HEK293 (cell line): Measurements from ENCODE around the gene IDUA.
A peak's percentile ranks its signal among the peaks of the same experiment; 100 is the strongest.

Source experiments
- CTCF ChIA-PET: fragments of 350-600 bp; formaldehyde crosslinking; extraction: SDS; loops from one replicate; lab custom pipeline; 2021; ENCODE audit warnings: antibody characterized with exemption; lab: Yijun Ruan, JAX
- POLR2A ChIA-PET: fragments of 300-600 bp; formaldehyde crosslinking; extraction: SDS; loops from one replicate; lab custom pipeline; 2020; ENCODE audit warnings: antibody characterized with exemption, inconsistent platforms; lab: Yijun Ruan, JAX
- H3K27ac ChIP-seq: fragments of 200-500 bp; sonication (Bioruptor generic); 2 replicates; pipeline ENCODE4 v1.5.1; 2014; ENCODE audit warnings: low read depth, low read length, control low read depth, inconsistent platforms; ENCODE audit errors: extremely low read depth
- H3K36me3 ChIP-seq, 2 experiments: fragments of 200-500 bp in 1 of 2; sonication (Bioruptor generic) in 1 of 2; 1 replicate in 1 of 2; 2 replicates in 1 of 2; pipeline ENCODE4 v1.5.1; 2014 to 2017; ENCODE audit warnings: inconsistent platforms in 2 of 2, low read length in 2 of 2; ENCODE audit not compliant: control insufficient read depth in 2 of 2, insufficient read depth in 1 of 2
- H3K4me1 ChIP-seq: fragments of 200-500 bp; sonication (Bioruptor generic); 2 replicates; pipeline ENCODE4 v1.5.1; 2014; ENCODE audit warnings: mild to moderate bottlenecking, low read length, inconsistent platforms; ENCODE audit not compliant: control insufficient read depth, insufficient read depth
- H3K4me3 ChIP-seq: 2 replicates; pipeline ENCODE4 v1.5.1; 2011; ENCODE audit warnings: low read depth, mild to moderate bottlenecking, control low read depth, low read length, moderate library complexity
- H3K9me3 ChIP-seq: fragments of 200-500 bp; sonication (Bioruptor generic); 2 replicates; pipeline ENCODE4 v1.5.1; 2014; ENCODE audit warnings: low read depth, low read length, inconsistent platforms; ENCODE audit not compliant: control insufficient read depth, insufficient read depth
- KLF8 ChIP-seq: fragments of 450-650 bp; formaldehyde crosslinking; IDR thresholded peaks from 2 replicates; pipeline ENCODE4 v1.5.1; 2016; ENCODE audit warnings: missing biosample characterization, missing genetic modification characterization
- OVOL3 ChIP-seq: fragments of 450-650 bp; formaldehyde crosslinking; IDR thresholded peaks from 2 replicates; pipeline ENCODE4 v1.5.1; 2016; ENCODE audit warnings: missing biosample characterization, missing genetic modification characterization
- RBAK ChIP-seq: fragments of 450-650 bp; formaldehyde crosslinking; IDR thresholded peaks from 2 replicates; pipeline ENCODE4 v1.5.1; 2016; ENCODE audit warnings: missing biosample characterization, missing genetic modification characterization
- SCRT1 ChIP-seq: fragments of 450-650 bp; formaldehyde crosslinking; IDR thresholded peaks from 2 replicates; pipeline ENCODE4 v1.5.1; 2016; ENCODE audit warnings: missing biosample characterization, missing genetic modification characterization, borderline replicate concordance
- SP3 ChIP-seq: fragments of 450-650 bp; formaldehyde crosslinking; IDR thresholded peaks from 2 replicates; pipeline ENCODE4 v1.5.1; 2016; ENCODE audit warnings: missing biosample characterization, missing genetic modification characterization
- TCF7L2 ChIP-seq: IDR thresholded peaks from 2 replicates; pipeline ENCODE4 v1.6.1; 2011; ENCODE audit warnings: low read depth, mild to moderate bottlenecking, inconsistent platforms, low read length, moderate library complexity, borderline replicate concordance
- WT1 ChIP-seq: fragments of 450-650 bp; formaldehyde crosslinking; IDR thresholded peaks from 2 replicates; pipeline ENCODE4 v1.5.1; 2016; ENCODE audit warnings: missing biosample characterization, missing genetic modification characterization
- ZIC2 ChIP-seq: fragments of 450-650 bp; formaldehyde crosslinking; IDR thresholded peaks from 2 replicates; pipeline ENCODE4 v1.5.1; 2016; ENCODE audit warnings: missing biosample characterization, missing genetic modification characterization
- ZNF19 ChIP-seq: fragments of 450-650 bp; formaldehyde crosslinking; IDR thresholded peaks from 2 replicates; pipeline ENCODE4; 2016; ENCODE audit warnings: missing biosample characterization, missing genetic modification characterization, low read depth
- ZNF221 ChIP-seq: fragments of 450-650 bp; formaldehyde crosslinking; IDR thresholded peaks from 2 replicates; pipeline ENCODE4 v1.5.1; 2017; ENCODE audit warnings: missing biosample characterization, missing genetic modification characterization, borderline replicate concordance
- ZNF24 ChIP-seq: fragments of 450-650 bp; formaldehyde crosslinking; IDR thresholded peaks from 2 replicates; pipeline ENCODE4 v1.5.1; 2016; ENCODE audit warnings: missing biosample characterization, missing genetic modification characterization
- ZNF248 ChIP-seq: fragments of 450-650 bp; formaldehyde crosslinking; IDR thresholded peaks from 2 replicates; pipeline ENCODE4 v1.5.1; 2017; ENCODE audit warnings: missing biosample characterization, missing genetic modification characterization
- ZNF404 ChIP-seq: fragments of 450-650 bp; formaldehyde crosslinking; IDR thresholded peaks from 2 replicates; pipeline ENCODE4 v1.5.1; 2017; ENCODE audit warnings: missing biosample characterization, missing genetic modification characterization
- ZNF416 ChIP-seq: fragments of 450-650 bp; formaldehyde crosslinking; IDR thresholded peaks from 2 replicates; pipeline ENCODE4 v1.5.1; 2016; ENCODE audit warnings: missing biosample characterization, missing genetic modification characterization
- ZNF521 ChIP-seq: fragments of 450-650 bp; formaldehyde crosslinking; IDR thresholded peaks from 2 replicates; pipeline ENCODE4 v1.5.1; 2017; ENCODE audit warnings: missing biosample characterization, mild to moderate bottlenecking, missing genetic modification characterization
- ZNF600 ChIP-seq: fragments of 450-650 bp; formaldehyde crosslinking; IDR thresholded peaks from 2 replicates; pipeline ENCODE4 v1.5.1; 2016; ENCODE audit warnings: missing biosample characterization, missing genetic modification characterization
- ZNF837 ChIP-seq: fragments of 450-650 bp; formaldehyde crosslinking; IDR thresholded peaks from 2 replicates; pipeline ENCODE4 v1.5.1; 2016; ENCODE audit warnings: missing biosample characterization, missing genetic modification characterization
- TF ChIP-seq, protein P1 (sequence below): fragments of 450-650 bp; formaldehyde crosslinking; IDR thresholded peaks from 2 replicates; pipeline ENCODE4 v1.5.1; 2016; ENCODE audit warnings: missing biosample characterization, missing genetic modification characterization
- TF ChIP-seq, protein P2 (sequence below): IDR thresholded peaks from 2 replicates; pipeline ENCODE4 v1.6.1; 2011; ENCODE audit warnings: mild to moderate bottlenecking, low read depth, low read length, borderline replicate concordance

Gene IDUA

DNA sequence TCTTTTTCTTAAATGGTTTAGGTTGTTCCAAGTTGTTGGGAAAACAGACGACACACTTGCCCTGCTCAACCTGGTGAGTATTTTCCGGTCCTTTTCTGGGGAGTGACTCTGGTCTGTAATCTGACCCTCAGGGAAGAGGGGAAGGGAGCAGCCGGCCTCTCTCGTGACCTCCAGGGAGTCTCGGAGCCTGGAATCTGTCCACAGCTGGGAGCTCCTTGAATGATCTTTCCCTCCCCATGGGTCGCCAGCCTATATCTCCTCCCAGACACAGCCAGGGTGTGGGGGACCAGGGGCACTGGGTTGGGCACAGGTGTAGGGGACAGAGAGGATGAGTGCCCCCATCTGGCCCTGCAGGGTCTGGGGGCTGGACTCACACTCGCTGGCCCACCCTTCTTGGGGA, 35.7 kb upstream of the IDUA start:
- Histone ChIP-seq H3K4me3 (no peak overlapping the region), H3K9me3 (no peaks in the 10 kb centered on the region), H3K27ac (no peak overlapping the region), H3K36me3 (peaks cover 0 to 12% of the 10 kb centered on the region in 2 experiments; a peak in 1 of 3 replicates), H3K4me1 (no peaks in the 10 kb centered on the region)
- TF ChIP-seq KLF8 (tag by site-specific recombination) (no peak), ZIC2 (tag by site-specific recombination) (0 out of 2 replicates have a peak, but pooled peaks have one; percentile 34)
- POLR2A ChIA-PET = no interaction called here
- CTCF ChIA-PET = no interaction called here

DNA sequence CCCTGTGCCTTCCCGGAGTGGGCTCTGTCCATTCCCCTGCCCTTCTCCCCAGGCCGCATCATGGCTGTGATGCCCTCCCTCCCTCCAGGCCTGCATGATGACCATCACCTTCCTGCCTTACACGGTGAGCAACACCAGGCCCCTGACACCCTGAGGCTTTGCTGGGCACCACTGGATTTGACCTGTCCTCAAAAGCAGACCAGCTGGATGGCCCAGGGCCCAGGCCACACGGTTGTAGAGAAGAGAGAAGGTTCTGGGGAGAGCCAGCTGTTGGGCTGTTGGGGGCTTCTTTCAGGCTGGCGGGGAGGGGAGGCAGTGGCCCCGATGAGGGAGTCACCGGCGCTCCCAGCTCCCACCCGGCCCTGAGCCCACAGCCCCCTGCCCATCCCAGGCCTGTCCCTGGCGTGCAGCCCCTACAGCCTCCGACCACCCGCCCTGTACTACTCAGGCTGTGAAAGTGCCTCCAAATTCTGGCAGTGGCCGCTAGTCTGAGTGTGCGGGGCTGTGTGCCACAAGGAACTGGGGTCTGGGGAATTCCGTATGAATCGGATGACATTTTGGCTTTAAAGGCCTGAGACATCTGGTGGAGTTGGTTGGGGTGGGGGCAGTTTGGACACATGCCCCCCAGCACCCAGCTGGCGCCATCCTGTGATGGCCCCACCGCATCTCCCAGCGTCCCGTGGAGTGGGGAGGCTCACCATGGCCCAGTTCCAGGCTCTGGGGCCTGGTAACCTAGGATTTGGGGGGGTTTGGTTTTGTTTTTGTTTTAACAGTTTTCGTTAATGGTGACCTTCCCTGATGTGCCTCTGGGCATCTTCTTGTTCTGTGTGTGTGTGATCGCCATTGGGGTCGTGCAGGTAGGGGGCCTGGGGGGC, 35.0 kb upstream of the IDUA start:
- POLR2A ChIA-PET = no interaction called here
- TF ChIP-seq ZNF24 (tag by site-specific recombination) (no peak), ZNF404 (no peak), OVOL3 (tag by site-specific recombination) (no peak)
- H3K27ac ChIP-seq = no peak overlapping the region
- CTCF ChIA-PET = no interaction called here
- no peak overlapping the region for H3K4me3 ChIP-seq
- H3K4me1 ChIP-seq = no peaks in the 10 kb centered on the region
- H3K9me3 ChIP-seq = no peaks in the 10 kb centered on the region
- peaks cover 0 to 12% of the 10 kb centered on the region in 2 experiments; a peak in 1 of 3 replicates for H3K36me3 ChIP-seq

DNA sequence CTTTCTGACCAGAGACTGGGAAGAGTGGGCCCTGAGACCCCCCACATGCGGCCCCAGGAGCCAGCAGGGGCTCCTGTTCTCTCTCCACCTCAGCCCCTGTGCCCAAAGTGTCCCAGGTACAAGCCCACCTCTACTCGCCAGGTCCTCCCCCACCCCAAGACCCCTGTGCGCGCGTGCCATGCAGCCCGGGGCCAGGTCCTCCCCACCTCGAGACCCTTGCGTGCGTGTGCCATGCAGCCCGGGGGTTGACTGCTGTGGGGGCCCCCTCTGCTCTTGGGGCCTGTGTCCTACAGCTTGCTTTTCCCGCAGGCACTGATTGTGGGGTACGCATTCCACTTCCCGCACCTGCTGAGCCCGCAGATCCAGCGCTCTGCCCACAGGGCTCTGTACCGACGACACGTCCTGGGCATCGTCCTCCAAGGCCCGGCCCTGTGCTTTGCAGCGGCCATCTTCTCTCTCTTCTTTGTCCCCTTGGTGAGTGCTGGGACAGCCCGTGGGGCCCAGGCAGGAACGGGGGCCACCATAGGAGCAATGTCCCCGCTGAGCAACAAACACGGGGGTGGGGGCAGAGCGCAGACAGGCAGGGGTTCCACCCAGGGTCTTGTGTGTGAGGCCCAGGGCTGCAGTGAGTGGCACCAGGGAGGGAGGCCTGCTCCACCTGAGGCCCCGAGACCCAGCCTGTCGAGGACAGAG, 33.8 kb upstream of the IDUA start:
- TF ChIP-seq, protein P1, sequence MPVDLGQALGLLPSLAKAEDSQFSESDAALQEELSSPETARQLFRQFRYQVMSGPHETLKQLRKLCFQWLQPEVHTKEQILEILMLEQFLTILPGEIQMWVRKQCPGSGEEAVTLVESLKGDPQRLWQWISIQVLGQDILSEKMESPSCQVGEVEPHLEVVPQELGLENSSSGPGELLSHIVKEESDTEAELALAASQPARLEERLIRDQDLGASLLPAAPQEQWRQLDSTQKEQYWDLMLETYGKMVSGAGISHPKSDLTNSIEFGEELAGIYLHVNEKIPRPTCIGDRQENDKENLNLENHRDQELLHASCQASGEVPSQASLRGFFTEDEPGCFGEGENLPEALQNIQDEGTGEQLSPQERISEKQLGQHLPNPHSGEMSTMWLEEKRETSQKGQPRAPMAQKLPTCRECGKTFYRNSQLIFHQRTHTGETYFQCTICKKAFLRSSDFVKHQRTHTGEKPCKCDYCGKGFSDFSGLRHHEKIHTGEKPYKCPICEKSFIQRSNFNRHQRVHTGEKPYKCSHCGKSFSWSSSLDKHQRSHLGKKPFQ (tag by site-specific recombination) = no peak
- TF ChIP-seq, protein P2, sequence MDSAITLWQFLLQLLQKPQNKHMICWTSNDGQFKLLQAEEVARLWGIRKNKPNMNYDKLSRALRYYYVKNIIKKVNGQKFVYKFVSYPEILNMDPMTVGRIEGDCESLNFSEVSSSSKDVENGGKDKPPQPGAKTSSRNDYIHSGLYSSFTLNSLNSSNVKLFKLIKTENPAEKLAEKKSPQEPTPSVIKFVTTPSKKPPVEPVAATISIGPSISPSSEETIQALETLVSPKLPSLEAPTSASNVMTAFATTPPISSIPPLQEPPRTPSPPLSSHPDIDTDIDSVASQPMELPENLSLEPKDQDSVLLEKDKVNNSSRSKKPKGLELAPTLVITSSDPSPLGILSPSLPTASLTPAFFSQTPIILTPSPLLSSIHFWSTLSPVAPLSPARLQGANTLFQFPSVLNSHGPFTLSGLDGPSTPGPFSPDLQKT = no peak
- no peak for TF ChIP-seq ZNF19 (tag by site-specific recombination)
- TF ChIP-seq ZNF416 (tag by site-specific recombination) = no peak
- TF ChIP-seq TCF7L2 = no peak
- no peak for TF ChIP-seq WT1
- TF ChIP-seq ZNF837 (tag by site-specific recombination) = no peak
- no peak for TF ChIP-seq SCRT1 (tag by site-specific recombination)
- TF ChIP-seq ZNF248 = no peak
- TF ChIP-seq RBAK (tag by site-specific recombination) = no peak
- no peak for TF ChIP-seq ZIC2 (tag by site-specific recombination)
- TF ChIP-seq ZNF521 (tag by site-specific recombination) = no peak
- no peak for TF ChIP-seq ZNF221 (tag by site-specific recombination)
- TF ChIP-seq SP3 (tag by site-specific recombination) = no peak
- no peak for TF ChIP-seq ZNF600 (tag by site-specific recombination)
- CTCF ChIA-PET = interaction anchor here (0.6 kb wide), 1 partner anchor 12 kb away, joined by 3 read pairs; no protein-coding TSS in a partner anchor

More for the DNA sequence above, 33.8 kb upstream of the IDUA start:
- peaks cover 0 to 17% of the 10 kb centered on the region in 2 experiments; a peak in 1 of 3 replicates for H3K36me3 ChIP-seq
- no peak overlapping the region for H3K4me3 ChIP-seq
- H3K27ac ChIP-seq = no peak overlapping the region
- H3K4me1 ChIP-seq = no peaks in the 10 kb centered on the region
- H3K9me3 ChIP-seq = no peaks in the 10 kb centered on the region
- POLR2A ChIA-PET = no interaction called here
